Esophagus (tissue), 2 donors: ENCODE data around the gene COX7B. TPM values are rescaled to one million over a fixed set of nuclear protein-coding genes. Genes with fewer than 3 reads are reported as not detected.
"Not testable (repeated sequence)": the region's sequence is repeated elsewhere in the genome, so short reads cannot be mapped to it uniquely, and the experiment has no call there.

Source experiments
- H3K27ac ChIP-seq, 2 donors: one replicate each; pipeline ENCODE4 v1.5.1; 2013; ENCODE audit warnings: low read depth in 2 of 2, mild to moderate bottlenecking in 2 of 2, inconsistent platforms in 1 of 2, low read length in 1 of 2, moderate library complexity in 1 of 2
- H3K27me3 ChIP-seq, 2 donors: one replicate each; pipeline ENCODE4 v1.6.1; 2013; ENCODE audit warnings: low read length in 2 of 2, control low read depth in 1 of 2, mild to moderate bottlenecking in 1 of 2; ENCODE audit not compliant: insufficient read depth in 2 of 2, control insufficient read depth in 1 of 2
- H3K36me3 ChIP-seq, 2 donors: one replicate each; pipeline ENCODE4 v1.6.1; 2013; ENCODE audit warnings: low read length in 1 of 2; ENCODE audit not compliant: control insufficient read depth in 2 of 2, insufficient read depth in 2 of 2
- H3K4me1 ChIP-seq, 2 donors: one replicate each; pipeline ENCODE4 v1.6.1; 2013; ENCODE audit warnings: low read length in 1 of 2; ENCODE audit not compliant: control insufficient read depth in 2 of 2, insufficient read depth in 2 of 2
- H3K4me3 ChIP-seq, 2 donors: one replicate each; pipeline ENCODE4 v1.5.1; 2013; ENCODE audit warnings: low read length in 2 of 2, mild to moderate bottlenecking in 2 of 2, low read depth in 1 of 2, moderate library complexity in 1 of 2
- H3K9me3 ChIP-seq, 2 donors: one replicate each; pipeline ENCODE4 v1.6.1; 2013; ENCODE audit warnings: mild to moderate bottlenecking in 2 of 2, low read depth in 1 of 2, low read length in 1 of 2, moderate library complexity in 1 of 2; ENCODE audit not compliant: control insufficient read depth in 2 of 2, insufficient read depth in 1 of 2
- WGBS, 2 donors: extraction: QIAGEN DNeasy Blood & Tissue Kit; methylation state at CpG; one replicate each; pipeline ENCODE4 v1.1.7; 2013; 5-methylcytosine and 5-hydroxymethylcytosine counted together
- polyA plus RNA-seq, 2 donors: library from polyadenylated mRNA; stranded (reverse); fragments of 200-250 nt; gene quantifications; one replicate each; pipeline ENCODE4 v1.2.3, GENCODE V29; 2013
- donor health status: healthy with polysubstance abuse.
- donor health status: Bipolar disorder and iron deficiency.

Gene COX7B, protein sequence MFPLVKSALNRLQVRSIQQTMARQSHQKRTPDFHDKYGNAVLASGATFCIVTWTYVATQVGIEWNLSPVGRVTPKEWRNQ
- 1,000 to 10,000 TPM in 1 of 2 donors, 100 to 1,000 TPM in 1; 982 to 1,162 TPM for polyA plus RNA-seq

DNA sequence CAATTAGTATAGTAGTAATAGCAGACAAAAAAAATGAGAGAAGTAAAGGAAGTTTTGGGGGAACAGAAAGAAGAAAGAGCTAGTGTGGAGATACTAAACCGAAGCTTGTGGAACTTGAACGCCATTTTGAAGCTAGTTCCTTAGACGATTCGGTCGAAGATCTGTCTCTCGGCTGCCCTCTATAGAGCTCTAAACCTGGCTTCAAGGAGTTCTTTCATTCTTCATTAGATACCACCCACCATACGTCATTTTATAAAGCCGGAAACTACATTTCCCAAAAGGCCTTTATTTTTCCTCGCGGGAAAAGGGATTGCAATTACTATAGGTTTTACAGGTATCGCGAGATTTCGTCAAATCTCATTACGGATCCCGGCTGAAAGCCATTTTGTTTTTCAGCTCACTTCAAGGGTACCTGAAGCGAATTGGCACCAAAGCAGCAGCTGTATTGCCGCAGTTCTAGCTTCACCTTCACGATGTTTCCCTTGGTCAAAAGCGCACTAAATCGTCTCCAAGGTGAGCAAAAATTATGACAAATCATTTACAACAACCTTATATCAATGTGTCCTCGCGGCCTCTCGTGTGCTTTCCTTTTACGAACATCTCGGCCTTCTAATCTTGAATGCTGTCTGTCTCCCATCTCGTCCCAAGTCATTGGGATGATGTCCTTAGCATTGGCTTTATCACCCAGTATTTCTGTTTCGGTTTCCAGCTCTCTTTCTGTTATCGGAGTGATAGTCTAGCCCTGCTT lies at the start of gene COX7B:
TSS of gene COX7B (plus strand) at position 388 of the 748 bp plus-strand sequence. CDS start at position 474, 86 bp downstream.
- H3K4me1 ChIP-seq, result no peaks in the 10 kb centered on the region
- H3K9me3 ChIP-seq, result no peaks in the 10 kb centered on the region
- peak within 1 kb of the TSS; percentile 72 to 80 for H3K27ac ChIP-seq
- H3K36me3 ChIP-seq, result no peaks in the 10 kb centered on the region
- H3K27me3 ChIP-seq, result no peaks in the 10 kb centered on the region
- peak within 1 kb of the TSS; percentile 47 to 70 for H3K4me3 ChIP-seq
- 1 to 37% methylated on average over 28 of the region's 28 CpGs for WGBS, 2 donors

DNA sequence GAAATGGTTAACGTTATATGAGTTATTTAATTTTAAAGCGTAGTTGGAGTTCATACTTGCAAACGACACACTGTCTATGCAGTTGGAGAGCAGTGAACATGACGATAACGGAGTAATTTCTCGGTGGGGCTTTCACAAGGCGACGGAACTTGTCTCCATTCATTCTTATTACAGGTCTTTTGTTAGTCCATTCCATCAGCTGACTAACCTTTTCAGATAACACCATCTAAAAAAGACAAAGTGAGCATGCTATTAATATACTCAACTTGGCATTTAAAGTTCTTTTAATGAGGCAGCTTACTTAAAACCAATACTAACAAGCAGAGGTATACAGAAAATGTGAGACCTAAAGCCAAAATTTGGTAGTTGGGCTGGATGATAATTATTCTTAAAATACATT lies 23.9 kb upstream of the COX7B start:
- H3K4me3 ChIP-seq, result no peak overlapping the region
- no peaks in the 10 kb centered on the region for H3K4me1 ChIP-seq
- H3K27me3 ChIP-seq, result no peaks in the 10 kb centered on the region
- no peaks in the 10 kb centered on the region for H3K36me3 ChIP-seq
- no peak overlapping the region for H3K27ac ChIP-seq
- no peaks in the 10 kb centered on the region for H3K9me3 ChIP-seq
- 94 to 97% methylated on average over 8 of the region's 8 CpGs for WGBS, 2 donors

DNA sequence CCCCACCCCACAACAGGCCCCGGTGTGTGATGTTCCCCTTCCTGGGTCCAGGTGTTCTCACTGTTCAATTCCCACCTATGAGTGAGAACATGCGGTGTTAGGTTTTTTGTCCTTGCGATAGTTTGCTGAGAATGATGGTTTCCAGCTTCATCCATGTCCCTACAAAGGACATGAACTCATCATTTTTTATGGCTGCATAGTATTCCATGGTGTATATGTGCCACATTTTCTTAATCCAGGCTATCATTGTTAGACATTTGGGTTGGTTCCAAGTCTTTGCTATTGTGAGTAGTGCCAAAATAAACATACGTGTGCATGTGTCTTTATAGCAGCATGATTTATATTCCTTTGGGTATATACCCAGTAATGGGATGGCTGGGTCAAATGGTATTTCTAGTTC lies 17.9 kb upstream of the COX7B start:
- H3K4me1 ChIP-seq, H3K27ac ChIP-seq, H3K27me3 ChIP-seq, H3K9me3 ChIP-seq, H3K36me3 ChIP-seq, H3K4me3 ChIP-seq: not testable (repeated sequence)
- WGBS, 2 donors, result 79 to 83% methylated on average over 4 of the region's 4 CpGs

GRCh38 chrX:77892887-77893286 lies 6.4 kb upstream of the COX7B start:
- Histone ChIP-seq H3K27ac (no peak overlapping the region), H3K4me3 (no peak overlapping the region), H3K36me3 (no peaks in the 10 kb centered on the region), H3K9me3 (no peaks in the 10 kb centered on the region), H3K4me1 (no peaks in the 10 kb centered on the region), H3K27me3 (no peaks in the 10 kb centered on the region)
- WGBS, 2 donors, result 85 to 91% methylated on average over 2 of the region's 2 CpGs

DNA sequence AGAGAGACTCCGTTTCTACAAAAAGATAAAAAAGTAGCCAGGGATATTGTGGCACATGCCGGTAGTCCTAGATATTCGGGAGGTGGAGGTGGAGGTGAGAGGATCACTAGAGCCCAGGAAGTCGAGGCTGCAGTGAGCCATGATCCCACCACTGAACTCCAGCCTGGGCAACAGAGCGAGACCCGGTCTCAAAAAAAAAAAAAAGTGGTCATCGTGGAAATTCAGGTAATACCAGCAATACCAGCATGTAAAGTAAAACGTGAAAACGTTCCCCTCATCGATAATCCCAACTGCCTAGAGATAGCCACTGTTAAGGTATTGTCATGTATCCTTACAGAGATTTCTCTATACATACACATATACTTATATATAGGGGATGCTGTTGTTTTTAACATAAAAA lies 5.6 kb upstream of the COX7B start:
- Histone ChIP-seq H3K36me3 (no peaks in the 10 kb centered on the region), H3K27me3 (no peaks in the 10 kb centered on the region), H3K9me3 (no peaks in the 10 kb centered on the region), H3K4me1 (no peaks in the 10 kb centered on the region), H3K27ac (no peak overlapping the region), H3K4me3 (peak overlapping the region in 1 of 2 donors; percentile 64)
- 68 to 76% methylated on average over 10 of the region's 10 CpGs for WGBS, 2 donors

GRCh38 chrX:77894921-77895886 lies 4.1 kb upstream of the COX7B start, which contains the start of gene MAGT1:
Gene MAGT1 (minus strand): TSS chrX:77895435. CDS start chrX:77895410, 25 bp downstream.
- WGBS, 2 donors, result 0 to 34% methylated on average over 49 of the region's 49 CpGs
- no peaks in the 10 kb centered on the region for H3K4me1 ChIP-seq
- no peaks in the 10 kb centered on the region for H3K36me3 ChIP-seq
- H3K27ac ChIP-seq, result peak within 1 kb of the TSS; percentile 94
- no peaks in the 10 kb centered on the region for H3K27me3 ChIP-seq
- H3K4me3 ChIP-seq, result peak within 1 kb of the TSS; percentile 64 to 70
- no peaks in the 10 kb centered on the region for H3K9me3 ChIP-seq

DNA sequence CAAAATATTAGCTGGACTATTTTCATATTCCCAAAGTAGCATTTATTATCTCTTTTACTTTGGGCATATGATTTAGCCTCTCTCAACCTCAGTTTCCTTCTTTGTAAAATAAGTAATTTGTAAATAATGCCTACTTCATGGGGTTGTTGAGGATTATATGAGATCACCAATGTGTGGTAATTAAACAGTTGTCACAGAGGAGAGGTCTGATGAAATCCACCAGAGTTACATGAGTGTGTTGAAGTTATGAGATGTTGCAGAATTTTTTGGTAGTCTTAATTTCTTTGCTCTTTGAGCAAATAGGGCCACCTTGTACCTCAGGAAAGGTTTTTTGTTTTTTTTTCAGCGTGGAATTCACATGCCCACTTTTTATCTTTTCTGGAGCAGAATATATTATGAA lies 1.4 kb downstream of the COX7B start:
- peak overlapping the region in 1 of 2 donors; percentile 70 for H3K4me3 ChIP-seq

DNA sequence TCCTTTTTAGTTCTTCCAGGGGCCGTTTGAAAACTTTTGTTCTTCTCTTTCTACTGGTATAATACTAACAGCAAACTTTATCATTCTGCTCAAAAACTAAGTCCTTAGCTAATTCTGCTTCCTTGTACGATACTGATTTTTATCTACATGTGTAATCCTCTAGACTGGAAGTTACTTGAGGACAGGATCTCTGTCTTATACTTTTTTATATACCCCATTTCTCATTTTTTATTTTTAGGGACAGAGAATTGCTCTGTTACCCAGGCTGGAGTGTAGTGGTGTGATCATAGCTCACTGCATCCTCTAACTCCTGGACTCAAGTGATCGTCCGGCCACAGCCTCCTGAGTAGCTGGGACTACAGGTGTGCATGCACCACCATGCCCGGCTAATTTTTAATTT lies 2.2 kb downstream of the COX7B start:
- H3K27ac ChIP-seq, result no peak overlapping the region
- no peaks in the 10 kb centered on the region for H3K36me3 ChIP-seq
- no peaks in the 10 kb centered on the region for H3K9me3 ChIP-seq
- H3K27me3 ChIP-seq, result no peaks in the 10 kb centered on the region
- no peaks in the 10 kb centered on the region for H3K4me1 ChIP-seq
- no peak overlapping the region for H3K4me3 ChIP-seq
- 85 to 90% methylated on average over 5 of the region's 5 CpGs for WGBS, 2 donors

More for the DNA sequence above, 1.4 kb downstream of the COX7B start:
- Histone ChIP-seq H3K27ac (no peak overlapping the region), H3K4me1 (no peaks in the 10 kb centered on the region), H3K36me3 (no peaks in the 10 kb centered on the region), H3K27me3 (no peaks in the 10 kb centered on the region), H3K9me3 (no peaks in the 10 kb centered on the region)
- 39 to 73% methylated on average over 1 of the region's 1 CpG for WGBS, 2 donors

GRCh38 chrX:77910108-77910840 lies 11.0 kb downstream of the COX7B start, which contains the start of gene ATP7A:
Gene ATP7A (plus strand): TSS chrX:77910693. CDS start chrX:77971642, 60,949 bp downstream.
- WGBS, 2 donors, result 1 to 31% methylated on average over 34 to 36 of the region's 36 CpGs
- Histone ChIP-seq H3K4me3 (peak within 1 kb of the TSS; percentile 44 to 62), H3K4me1 (no peaks in the 10 kb centered on the region), H3K9me3 (no peaks in the 10 kb centered on the region), H3K27me3 (no peaks in the 10 kb centered on the region), H3K36me3 (no peaks in the 10 kb centered on the region), H3K27ac (peak within 1 kb of the TSS; percentile 86 to 92)
